K562 (cell line): ENCODE measurements around the gene HNRNPK.

ENCODE experiments used
- BACH1 ChIP-seq: fragments of 200-800 bp; sonication (Bioruptor generic); IDR thresholded peaks from 2 replicates; pipeline ENCODE4 v1.6.1; 2016; ENCODE audit warnings: missing genetic modification characterization, missing compliant biosample characterization
- CEBPB ChIP-seq: fragments of 450-650 bp; IDR thresholded peaks from 2 replicates; pipeline ENCODE4 v1.6.1; 2016; ENCODE audit warnings: missing genetic modification characterization, missing compliant biosample characterization
- CTCF ChIP-seq, 3 experiments: IDR thresholded peaks in 2 of 3; conservative IDR thresholded peaks in 1 of 3; 2 replicates each; pipeline ENCODE4 v1.5.1; 2011 to 2012; ENCODE audit warnings: low read length in 3 of 3, mild to moderate bottlenecking in 3 of 3, control low read depth in 2 of 3, improper control_type of control experiment in 1 of 3, inconsistent platforms in 1 of 3, low read depth in 1 of 3, mixed read lengths in 1 of 3, moderate library complexity in 1 of 3; ENCODE audit not compliant: insufficient read depth in 2 of 3
- HDAC6 ChIP-seq: IDR thresholded peaks from 2 replicates; pipeline ENCODE4 v1.6.1; 2012; ENCODE audit warnings: low read depth, mild to moderate bottlenecking, control low read depth, inconsistent platforms, low read length, moderate library complexity
- MAX ChIP-seq: sonication (generic); formaldehyde crosslinking; IDR thresholded peaks from 2 replicates; pipeline ENCODE4 v1.9.0; 2022; ENCODE audit warnings: mild to moderate bottlenecking, missing genetic modification reagents
- POLR2AphosphoS5 ChIP-seq: IDR thresholded peaks from 2 replicates; pipeline ENCODE4 v1.6.1; 2011; ENCODE audit warnings: mild to moderate bottlenecking, low read depth, low read length, moderate library complexity; ENCODE audit not compliant: control insufficient read depth, insufficient read depth
- PYGO2 ChIP-seq: fragments of 450-650 bp; IDR thresholded peaks from 2 replicates; pipeline ENCODE4 v1.6.1; 2016; ENCODE audit warnings: mild to moderate bottlenecking, missing genetic modification characterization, moderate library complexity, missing compliant biosample characterization
- SIN3A ChIP-seq, 2 experiments: fragments of 150-350 bp in 1 of 2; IDR thresholded peaks; 2 replicates each; pipeline ENCODE4 v1.6.1; 2011 to 2016; ENCODE audit warnings: borderline replicate concordance in 2 of 2, low read depth in 2 of 2, low read length in 2 of 2, mild to moderate bottlenecking in 2 of 2, moderate library complexity in 2 of 2; ENCODE audit not compliant: control insufficient read depth in 1 of 2
- TCF7 ChIP-seq: sonication (generic); IDR thresholded peaks from 2 replicates; pipeline ENCODE4 v1.6.1; 2016; ENCODE audit warnings: antibody characterized with exemption, borderline replicate concordance
- UBTF ChIP-seq, 2 experiments: IDR thresholded peaks; 2 replicates each; pipeline ENCODE4 v1.6.1; 2012; ENCODE audit warnings: improper control_type of control experiment in 2 of 2, low read depth in 2 of 2, low read length in 2 of 2, borderline replicate concordance in 1 of 2
- YY1 ChIP-seq, 3 experiments: IDR thresholded peaks; 2 replicates each; pipeline ENCODE4 v1.6.1; 2011; ENCODE audit warnings: low read length in 2 of 3, mild to moderate bottlenecking in 2 of 3, moderate library complexity in 2 of 3, borderline replicate concordance in 1 of 3, control low read depth in 1 of 3, low read depth in 1 of 3; ENCODE audit not compliant: insufficient read depth in 3 of 3, insufficient replicate concordance in 2 of 3, control insufficient read depth in 1 of 3, insufficient read length in 1 of 3; ENCODE audit errors: extremely low read depth in 1 of 3
- ZBTB33 ChIP-seq: sonication (generic); formaldehyde crosslinking; IDR thresholded peaks from 2 replicates; pipeline ENCODE4 v1.8.1; 2023; ENCODE audit warnings: mild to moderate bottlenecking, missing genetic modification reagents
- ZNF583 ChIP-seq: fragments of 250-450 bp; sonication (Bioruptor Pico); IDR thresholded peaks from 2 replicates; pipeline ENCODE4 v1.4.0; 2020

- TF ChIP-seq CTCF (IDR thresholded peaks at IDR 0.05 in 2 of 3, conservative IDR thresholded peaks at IDR 0.05 in 1 of 3; ENCODE audit: insufficient read depth in 2 of 3, low read depth in 1 of 3, low read length in 3 of 3) (no peak), MAX (no peak), ZBTB33 (no peak), PYGO2 (no peak), POLR2AphosphoS5 (no peak), BACH1 (tag) (no peak), CEBPB (tag) (no peak), UBTF (IDR thresholded peaks at IDR 0.05; ENCODE audit: borderline replicate concordance in 1 of 2, low read depth in 2 of 2, low read length in 2 of 2) (no peak), SIN3A (IDR thresholded peaks at IDR 0.05; ENCODE audit: borderline replicate concordance in 2 of 2, control insufficient read depth in 1 of 2, low read depth in 2 of 2, low read length in 2 of 2) (no peak), HDAC6 (no peak), YY1 (IDR thresholded peaks at IDR 0.05; ENCODE audit: borderline replicate concordance in 1 of 3, control insufficient read depth in 1 of 3, extremely low read depth in 1 of 3, insufficient read depth in 3 of 3, insufficient read length in 1 of 3, insufficient replicate concordance in 2 of 3, low read depth in 1 of 3, low read length in 2 of 3) (no peak), TCF7 (no peak), ZNF583 (no peak)
Measured at GRCh38 chr9:83977196-83977595, 2.8 kb downstream of the HNRNPK start.
